Thoracic aorta (tissue), 2 donors: Measurements from ENCODE around the gene ZFP90. TPM values are rescaled to one million over a fixed set of nuclear protein-coding genes. Genes with fewer than 3 reads are reported as not detected.

Experiments
- ATAC-seq: fragments of 150-250 bp; one replicate; pipeline ENCODE4 v1.8.0; 2017; ENCODE audit warnings: low read depth; ENCODE audit not compliant: insufficient number of reproducible peaks, low FRiP score
- DNase-seq: peaks from one replicate; pipeline ENCODE4 v3.0.0-alpha.2; 2020; ENCODE audit warnings: low spot score
- H3K27ac ChIP-seq, 2 donors: fragments of 200-600 bp; sonication (generic); 1 replicate in 1 of 2; 2 replicates in 1 of 2; pipeline ENCODE4 v1.5.1; 2016; ENCODE audit warnings: mild to moderate bottlenecking in 2 of 2, moderate library complexity in 2 of 2
- H3K27me3 ChIP-seq: fragments of 200-600 bp; sonication (generic); replicated peaks from 2 replicates; pipeline ENCODE4 v1.6.0; 2016; ENCODE audit warnings: mild to moderate bottlenecking; ENCODE audit not compliant: insufficient read depth
- H3K36me3 ChIP-seq: fragments of 200-600 bp; sonication (generic); one replicate; pipeline ENCODE4 v1.5.1; 2016
- H3K4me1 ChIP-seq, 2 donors: fragments of 200-600 bp; sonication (generic); 1 replicate in 1 of 2; 2 replicates in 1 of 2; pipeline versions ENCODE4 v1.5.1 to v1.6.0; 2016; ENCODE audit warnings: low read depth in 2 of 2, mild to moderate bottlenecking in 1 of 2; ENCODE audit not compliant: control insufficient read depth in 1 of 2
- H3K4me3 ChIP-seq: fragments of 200-600 bp; sonication (generic); 2 replicates; pipeline ENCODE4 v1.5.1; 2016; ENCODE audit warnings: mild to moderate bottlenecking
- H3K9me3 ChIP-seq: fragments of 200-600 bp; sonication (generic); 2 replicates; pipeline ENCODE4 v1.5.1; 2016
- CTCF ChIP-seq: fragments of 200-600 bp; sonication (generic); IDR thresholded peaks from one replicate; pipeline ENCODE4 v1.5.1; 2019; ENCODE audit warnings: antibody characterized with exemption
- total RNA-seq, 2 donors: library from RNA; depleted of rRNA; stranded (reverse); fragments of >200 nt; gene quantifications; one replicate each; pipeline versions ENCODE4 v1.1.0 to v1.2.3, GENCODE V29; 2016

Gene ZFP90
- total RNA-seq, 2 donors from 2014 or later, result 26.6 to 29.5 TPM

- H3K4me1 ChIP-seq, result no peaks in the 10 kb centered on the region
- H3K4me3 ChIP-seq, result no peak overlapping the region
- no peaks in the 10 kb centered on the region for H3K36me3 ChIP-seq
- no peaks in the 10 kb centered on the region for H3K27me3 ChIP-seq
- DNase-seq (no peak), ATAC-seq (no peak)
- peaks cover 7% of the 10 kb centered on the region for H3K9me3 ChIP-seq
- no peak for TF ChIP-seq CTCF
- H3K27ac ChIP-seq, result no peak overlapping the region
These were observed 51.3 kb downstream of the ZFP90 start for GRCh38 chr16:68590201-68590994.

- ATAC-seq, result no peak
- Histone ChIP-seq H3K4me3 (no peak overlapping the region), H3K36me3 (no peaks in the 10 kb centered on the region), H3K4me1 (no peaks in the 10 kb centered on the region), H3K27me3 (no peaks in the 10 kb centered on the region), H3K9me3 (peaks cover 7% of the 10 kb centered on the region), H3K27ac (no peak overlapping the region)
- no peak for DNase-seq
- TF ChIP-seq CTCF, result no peak
These were observed 53.6 kb downstream of the ZFP90 start for GRCh38 chr16:68592466-68593337.

GRCh38 chr16:68596266-68596665, 57.2 kb downstream of the ZFP90 start:
- no peak for ATAC-seq

GRCh38 chr16:68599586-68599985, 60.5 kb downstream of the ZFP90 start:
- no peak for DNase-seq
- H3K27me3 ChIP-seq, result no peaks in the 10 kb centered on the region

More at GRCh38 chr16:68596266-68596665, 57.2 kb downstream of the ZFP90 start:
- no peak for TF ChIP-seq CTCF
- Histone ChIP-seq H3K9me3 (no peaks in the 10 kb centered on the region), H3K4me3 (no peak overlapping the region), H3K4me1 (no peaks in the 10 kb centered on the region), H3K36me3 (no peaks in the 10 kb centered on the region), H3K27ac (no peak overlapping the region), H3K27me3 (no peaks in the 10 kb centered on the region)
- no peak for DNase-seq

More at GRCh38 chr16:68599586-68599985, 60.5 kb downstream of the ZFP90 start:
- no peaks in the 10 kb centered on the region for H3K9me3 ChIP-seq
- ATAC-seq, result no peak
- H3K36me3 ChIP-seq, result no peaks in the 10 kb centered on the region
- H3K4me1 ChIP-seq, result no peaks in the 10 kb centered on the region
- no peak overlapping the region for H3K4me3 ChIP-seq
- TF ChIP-seq CTCF, result no peak
- no peak overlapping the region for H3K27ac ChIP-seq
